ENCODE results near the gene IL11.

Gene IL11

GRCh38 chr19:55358943-55359908 is 11.0 kb downstream of the IL11 start:
- no peak for DNase-seq
- intact Hi-C loops (cut with DNase I), result no loop called here

- DNase-seq, result no peak
- intact Hi-C loops (cut with DNase I), result no loop called here
Measured at GRCh38 chr19:55358493-55358892, 11.8 kb downstream of the IL11 start.

DNA sequence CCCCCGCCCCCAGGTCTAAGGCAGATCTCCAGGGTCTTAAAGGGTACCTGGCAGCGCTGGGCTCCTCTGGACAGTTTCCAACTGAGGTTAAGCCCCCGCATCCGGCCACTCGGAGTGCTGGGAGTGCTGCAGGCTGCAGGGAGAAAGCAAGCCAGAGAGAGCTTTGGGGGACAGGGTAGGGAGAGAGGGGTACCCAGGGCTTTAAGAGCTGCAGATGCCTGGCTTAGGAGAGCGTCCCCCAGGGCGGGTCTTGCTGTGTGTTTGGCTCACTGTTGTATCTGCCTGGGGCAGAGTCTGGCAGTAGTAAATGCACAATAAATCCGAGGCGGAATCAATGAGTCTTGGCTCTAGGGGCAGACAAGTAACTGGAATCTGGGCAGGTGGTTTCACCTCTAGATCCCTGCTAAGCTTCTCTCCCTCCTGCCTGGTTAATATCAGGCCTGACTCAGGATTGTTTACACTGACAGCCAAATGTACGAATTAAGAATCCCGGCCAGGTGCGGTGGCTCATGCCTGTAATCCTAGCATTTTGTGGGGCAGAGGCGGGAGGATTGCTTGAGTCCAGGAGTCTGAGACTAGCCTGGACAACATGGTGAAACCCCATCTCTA is 14.9 kb downstream of the IL11 start:
- DNase-seq, result no peak
- intact Hi-C loops (cut with DNase I), result no loop called here

DNA sequence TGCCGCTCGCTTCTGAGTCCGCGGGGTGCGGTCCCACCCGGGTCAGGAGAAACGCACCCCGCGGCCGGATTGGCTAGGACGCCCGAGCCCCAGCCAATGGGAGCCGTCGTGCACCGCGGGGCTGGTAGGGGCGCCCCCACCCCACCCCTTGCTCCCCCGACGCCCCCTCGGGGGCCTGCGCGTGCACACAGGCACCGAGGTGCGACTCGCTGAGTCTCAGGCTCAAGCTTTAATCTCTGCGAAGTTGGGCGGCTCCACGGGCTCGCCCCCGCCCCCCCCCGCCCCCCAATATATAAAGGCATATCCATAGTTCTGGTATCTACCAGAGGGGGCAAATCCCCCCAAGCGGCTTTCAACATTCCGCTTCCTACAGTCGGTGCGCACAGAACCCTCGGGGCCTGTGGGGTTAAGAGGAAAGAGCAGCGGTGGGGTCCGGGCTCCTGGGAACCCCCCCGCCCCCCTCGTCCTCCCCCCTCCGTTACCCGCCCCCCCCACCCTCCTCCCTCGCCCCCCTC is 15.5 kb downstream of the IL11 start, which contains the start of gene COX6B2:
TSS of gene COX6B2 (minus strand) at position 22 of the 515 bp plus-strand sequence. CDS start 198 bp downstream, outside the sequence.
- intact Hi-C loops (cut with DNase I), result no loop called here
- DNase-seq, result no peak

GRCh38 chr19:55353803-55354697 is 16.2 kb downstream of the IL11 start:
- intact Hi-C loops (cut with DNase I), result no loop called here
- DNase-seq, result peak in 28 of 42 donors; percentile 11 to 66 (median 41)

DNA sequence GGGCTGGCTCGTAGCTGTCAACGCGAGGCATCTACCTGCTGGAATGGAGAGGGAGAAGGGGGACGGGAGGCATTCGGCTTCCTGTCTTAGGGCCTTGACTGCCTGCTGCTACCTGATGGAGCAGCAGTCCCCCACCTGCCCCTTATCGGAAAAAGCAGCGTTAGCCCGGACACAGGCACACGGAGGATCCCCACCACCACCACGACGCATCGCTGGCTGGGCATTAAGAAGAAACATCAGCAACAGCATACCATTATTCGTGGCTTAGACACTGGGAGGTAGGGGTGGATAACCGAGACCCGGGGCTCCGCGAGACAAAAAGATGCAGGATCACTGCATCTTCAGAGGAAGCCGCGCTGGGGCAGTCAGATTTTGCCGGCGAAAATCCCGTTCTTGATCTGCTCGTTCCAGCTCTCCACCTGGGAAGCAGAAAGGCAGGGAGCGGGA is 16.9 kb downstream of the IL11 start:
- peak in 1 of 42 donors; percentile 8 for DNase-seq
- intact Hi-C loops (cut with DNase I), result no loop called here

GRCh38 chr19:55352549-55353145 is 17.6 kb downstream of the IL11 start:
- no peak for DNase-seq
- intact Hi-C loops (cut with DNase I), result no loop called here

- intact Hi-C loops (cut with DNase I), result no loop called here
- DNase-seq, result no peak
Measured at GRCh38 chr19:55352040-55352439, 18.2 kb downstream of the IL11 start.

GRCh38 chr19:55350620-55351315 is 19.5 kb downstream of the IL11 start:
- intact Hi-C loops (cut with DNase I), result no loop called here
- no peak for DNase-seq

DNA sequence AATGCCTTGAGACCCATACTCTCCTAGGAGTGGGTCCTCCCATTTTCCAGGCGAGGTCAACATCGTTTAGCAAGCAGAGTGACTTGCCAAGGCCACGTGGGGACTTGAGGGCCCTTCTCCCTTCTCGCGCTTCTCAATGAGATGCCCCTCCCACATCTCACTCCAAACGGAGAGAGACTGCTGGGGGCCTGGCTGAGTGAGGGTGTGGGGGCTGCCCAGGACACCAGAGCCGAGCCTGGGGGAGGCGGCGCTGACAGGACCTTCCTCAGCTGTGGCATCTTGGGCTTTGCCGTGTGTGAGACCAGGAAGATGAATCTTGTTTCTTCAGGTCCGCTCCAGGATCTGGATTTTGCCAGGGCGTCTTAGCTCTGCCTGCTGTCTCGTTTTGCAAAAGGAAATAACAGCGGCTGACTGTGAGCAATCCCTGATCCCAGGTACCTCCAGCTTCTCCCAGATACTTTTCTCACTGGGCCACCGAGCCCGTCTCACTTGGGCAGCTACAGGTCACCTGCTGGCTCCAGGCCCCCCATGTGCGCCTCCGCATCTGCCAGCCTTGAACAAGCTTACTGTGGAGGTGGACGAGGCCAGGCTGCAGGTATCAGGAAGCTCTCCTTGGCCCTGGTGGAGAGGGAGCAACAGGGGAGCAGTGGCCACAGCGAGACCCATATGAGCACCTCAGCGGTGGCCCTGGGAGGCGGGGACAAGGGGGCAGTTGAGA is 21.8 kb downstream of the IL11 start:
- intact Hi-C loops (cut with DNase I), result no loop called here
- DNase-seq, result no peak

DNA sequence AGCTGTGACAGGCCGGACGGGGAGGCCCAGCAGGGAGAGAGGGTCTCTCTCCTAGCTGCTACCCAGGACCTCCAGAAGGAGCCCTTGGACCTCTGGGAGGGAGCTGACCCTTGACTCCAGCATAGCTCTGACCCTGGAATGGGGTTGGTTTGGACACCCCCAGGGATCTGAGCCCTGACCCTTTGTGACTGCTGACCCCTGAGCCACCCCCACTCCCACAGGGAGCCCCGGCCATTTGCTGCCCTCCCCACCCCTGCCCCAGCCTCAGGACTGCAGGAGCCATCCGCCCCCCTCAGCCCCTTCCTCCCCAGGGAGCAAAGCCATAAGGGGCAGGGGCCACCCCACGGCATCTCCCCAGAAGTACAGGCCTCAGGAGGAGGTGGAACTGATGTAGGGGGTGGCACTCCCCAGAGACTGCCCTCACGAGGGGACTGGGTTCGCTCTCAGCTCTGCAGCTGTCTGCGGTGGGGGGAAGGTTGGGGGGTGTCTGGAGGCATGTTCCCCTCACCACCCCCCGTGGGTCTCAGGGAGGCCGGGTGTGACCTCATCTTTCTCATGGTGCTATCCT is 22.7 kb downstream of the IL11 start:
- no peak for DNase-seq
- intact Hi-C loops (cut with DNase I), result no loop called here

DNA sequence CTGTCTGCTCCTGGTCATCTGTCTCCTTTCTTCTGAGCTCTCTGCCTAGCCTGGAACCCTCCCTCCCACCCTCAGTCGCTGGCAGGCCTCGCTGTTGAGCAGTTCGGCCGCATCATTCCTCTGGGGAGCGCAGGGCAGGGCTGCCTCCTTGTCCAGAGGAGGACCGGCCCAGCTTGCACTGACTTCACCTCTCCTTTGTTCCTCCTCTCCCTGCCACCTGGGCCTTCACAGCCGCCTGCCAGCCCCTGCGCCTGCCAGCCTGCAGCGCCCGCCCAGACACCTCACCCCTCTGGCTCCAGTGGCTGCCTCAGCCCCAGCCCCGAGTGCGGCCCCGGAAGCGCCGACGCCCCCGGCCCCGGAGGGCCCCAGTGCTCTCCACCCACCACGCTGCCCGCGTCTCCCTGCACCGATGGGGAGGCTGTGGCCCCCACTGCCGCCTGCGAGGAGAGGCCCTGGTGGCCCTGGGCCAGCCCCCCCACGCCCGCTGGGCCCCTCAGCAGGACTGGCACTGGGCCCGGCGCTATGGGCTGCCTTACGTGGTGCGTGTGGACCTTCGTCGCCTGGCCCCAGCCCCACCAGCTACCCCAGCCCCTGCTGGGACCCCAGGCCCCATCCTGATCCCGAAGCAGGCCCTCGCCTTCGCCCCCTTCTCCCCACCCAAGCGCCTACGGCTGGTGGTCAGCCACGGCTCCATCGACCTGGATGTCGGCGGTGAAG is 23.4 kb downstream of the IL11 start:
- DNase-seq, result no peak
- intact Hi-C loops (cut with DNase I), result no loop called here

DNA sequence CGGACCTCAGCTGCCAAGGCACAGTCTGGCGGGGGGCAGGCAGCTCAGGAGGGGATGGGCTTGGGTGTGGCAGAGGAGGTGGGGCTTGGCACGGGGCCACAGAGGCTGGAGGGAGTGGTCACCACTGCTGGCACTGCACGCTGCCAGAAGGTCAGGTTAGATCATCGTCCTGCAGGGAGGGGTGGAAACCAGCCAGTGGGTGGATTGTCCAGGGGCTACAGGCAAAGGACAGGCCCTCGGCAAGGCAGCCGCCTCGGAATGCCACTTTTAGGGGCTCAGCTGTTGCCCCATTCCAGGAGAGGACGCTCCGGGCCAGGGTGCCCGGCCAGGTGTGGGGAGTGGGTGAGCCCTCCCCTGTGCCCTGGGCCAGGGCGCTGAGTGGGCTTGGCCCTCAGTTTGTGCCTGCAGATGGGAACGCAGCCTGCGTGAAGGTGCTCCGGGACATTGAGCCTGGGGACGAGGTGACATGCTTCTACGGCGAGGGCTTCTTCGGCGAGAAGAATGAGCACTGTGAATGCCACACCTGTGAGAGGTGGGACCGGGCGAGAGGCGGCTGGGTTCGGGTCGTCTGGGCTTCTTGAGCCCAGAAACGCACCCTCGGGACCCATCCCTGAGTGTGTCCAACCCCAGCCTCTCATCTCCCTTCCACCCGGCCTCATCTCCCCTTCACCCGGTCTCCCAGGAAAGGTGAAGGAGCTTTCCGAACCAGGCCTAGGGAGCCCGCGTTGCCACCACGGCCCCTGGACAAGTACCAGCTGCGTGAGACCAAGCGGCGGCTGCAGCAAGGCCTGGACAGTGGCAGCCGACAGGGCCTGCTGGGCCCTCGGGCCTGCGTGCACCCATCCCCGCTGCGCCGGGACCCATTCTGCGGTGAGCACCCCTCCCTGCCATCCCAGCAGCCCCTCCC is 24.2 kb downstream of the IL11 start:
- intact Hi-C loops (cut with DNase I), result no loop called here
- DNase-seq, result no peak

- no peak for DNase-seq
- intact Hi-C loops (cut with DNase I), result no loop called here
Measured at GRCh38 chr19:55345101-55345817, 25.0 kb downstream of the IL11 start.

GRCh38 chr19:55344444-55344843 is 25.8 kb downstream of the IL11 start:
- intact Hi-C loops (cut with DNase I), result loop anchor here (5.0 kb wide), 1 partner anchor 38 kb away; the partner anchor contains the start of gene TMEM238
- DNase-seq, result peak in 40 of 42 donors; percentile 24 to 85 (median 65)

Data from head of caudate nucleus (tissue), 42 donors.